HT-29 (cell line): ENCODE measurements around the gene RNF13. TPM values are rescaled to one million over a fixed set of nuclear protein-coding genes. Genes with fewer than 3 reads are reported as not detected.
"Not testable (repeated sequence)": the region's sequence is repeated elsewhere in the genome, so short reads cannot be mapped to it uniquely, and the experiment has no call there.

Experiments
- DNase-seq: peaks from one replicate; pipeline ENCODE4 v3.0.0-alpha.2; 2015; ENCODE audit warnings: low spot score
- total RNA-seq: library from RNA; depleted of rRNA; stranded (reverse); fragments of >200 nt; shearing (Covaris generic); gene quantifications from 2 replicates; pipeline ENCODE4 v1.2.3, GENCODE V29; 2014

RNF13 gene
- total RNA-seq, 1 experiment from 2014 or later: 23.6 TPM

DNA sequence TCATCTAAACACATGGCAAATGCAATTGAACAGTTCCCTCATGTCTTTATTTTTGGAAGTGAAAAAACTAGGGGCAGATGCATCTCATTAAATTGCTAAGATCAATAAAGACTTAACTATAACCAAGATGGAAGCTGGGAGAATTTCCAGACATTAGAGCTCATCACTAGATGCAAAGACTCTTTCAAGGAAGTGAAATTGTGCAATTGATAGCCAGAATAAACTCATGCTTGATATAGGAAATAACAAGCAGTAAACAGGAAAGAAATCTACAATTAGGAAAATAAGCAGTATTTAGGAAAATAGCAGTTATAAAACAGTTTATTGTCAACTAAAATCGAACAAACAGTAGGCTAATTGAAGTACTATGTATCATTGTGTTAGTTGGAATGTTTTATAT is 11.8 kb upstream of the RNF13 start:
- no peak for DNase-seq

GRCh38 chr3:149801639-149802038 is 11.4 kb upstream of the RNF13 start:
- DNase-seq: no peak

GRCh38 chr3:149806171-149806778 is 6.7 kb upstream of the RNF13 start:
- DNase-seq: no peak

DNA sequence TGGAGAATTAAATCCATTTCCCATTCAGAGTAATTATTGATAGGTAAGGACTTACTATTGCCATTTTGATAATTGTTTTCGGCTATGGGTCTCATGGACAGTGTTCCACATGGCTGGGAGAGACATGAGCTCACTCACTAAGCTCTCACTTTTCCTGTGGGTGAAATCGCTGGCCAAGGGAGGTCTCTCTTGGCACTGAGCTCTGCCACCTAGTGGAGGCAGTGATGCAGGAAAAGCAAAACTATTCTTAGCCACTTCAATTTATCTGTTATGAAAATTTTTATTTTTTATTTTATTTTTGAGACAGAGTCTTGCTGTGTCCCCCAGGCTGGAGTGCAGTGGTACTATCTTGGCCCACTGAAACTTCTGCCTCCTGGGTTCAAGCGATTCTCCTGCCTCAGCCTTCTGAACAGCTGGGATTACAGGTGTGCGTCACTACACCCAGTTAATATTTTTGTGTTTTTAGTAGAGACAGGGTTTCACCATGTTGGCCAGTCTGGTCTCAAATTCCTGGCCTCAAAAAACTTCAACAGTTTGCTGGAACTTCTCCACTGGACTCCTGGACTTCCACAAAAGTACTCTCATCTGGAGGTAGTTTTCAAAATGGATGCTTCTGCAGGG is 4.7 kb upstream of the RNF13 start:
- peak; percentile 90 for DNase-seq

- DNase-seq: no peak
These were observed 3.3 kb upstream of the RNF13 start for GRCh38 chr3:149809699-149810098.

- DNase-seq: no peak
These were observed 2.2 kb upstream of the RNF13 start for GRCh38 chr3:149810846-149811245.

- DNase-seq: no peak
These were observed 830 bp upstream of the RNF13 start for GRCh38 chr3:149812165-149812605.

DNA sequence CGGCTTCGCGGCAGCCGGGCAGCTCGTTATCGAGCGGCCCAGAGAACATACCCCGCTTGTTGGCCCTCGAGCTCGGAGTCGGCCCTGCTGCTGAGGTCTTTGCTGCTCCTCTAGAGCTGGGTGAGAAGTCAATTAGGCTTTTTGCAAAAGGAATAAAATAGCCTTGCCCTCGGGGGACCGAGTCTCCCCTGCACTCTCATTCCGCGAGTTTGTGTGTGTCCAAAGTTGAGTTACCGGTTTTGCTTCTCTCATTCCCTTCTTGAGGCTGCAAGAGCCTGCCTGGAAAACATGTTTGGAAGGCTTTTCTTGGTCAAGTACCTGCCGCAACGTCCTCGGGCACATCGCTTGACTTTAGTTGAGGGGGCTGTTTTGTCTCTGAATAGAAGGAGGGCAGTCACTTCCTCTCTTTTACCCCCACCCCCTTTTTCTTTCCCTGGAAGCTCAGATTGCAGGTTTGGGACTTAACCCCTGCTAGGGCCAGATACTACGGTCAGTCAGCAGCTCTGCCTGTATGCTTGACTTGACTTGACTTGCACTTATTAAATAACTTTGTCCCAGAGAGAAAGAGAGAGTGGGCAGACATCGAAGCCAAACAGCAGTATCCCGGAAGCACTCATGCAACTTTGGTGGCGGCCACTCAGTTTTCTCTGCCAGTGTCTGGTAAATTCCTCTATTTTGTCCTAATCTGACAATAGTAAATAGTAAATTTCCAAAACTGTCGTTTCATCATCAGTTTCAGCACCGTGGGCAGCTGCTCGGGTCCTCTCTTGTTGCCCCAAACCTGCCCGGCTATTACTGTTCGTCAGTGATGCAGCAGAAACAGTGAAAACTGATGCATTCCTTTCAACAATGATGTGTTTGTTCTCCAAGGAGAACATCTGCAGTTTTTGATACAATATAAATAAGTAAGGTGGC is 609 bp downstream of the RNF13 start:
- peak; percentile 74 for DNase-seq

- DNase-seq: no peak
These were observed 2.3 kb downstream of the RNF13 start for GRCh38 chr3:149815321-149815720.

- DNase-seq: no peak
These were observed 2.7 kb downstream of the RNF13 start for GRCh38 chr3:149815728-149816127.

DNA sequence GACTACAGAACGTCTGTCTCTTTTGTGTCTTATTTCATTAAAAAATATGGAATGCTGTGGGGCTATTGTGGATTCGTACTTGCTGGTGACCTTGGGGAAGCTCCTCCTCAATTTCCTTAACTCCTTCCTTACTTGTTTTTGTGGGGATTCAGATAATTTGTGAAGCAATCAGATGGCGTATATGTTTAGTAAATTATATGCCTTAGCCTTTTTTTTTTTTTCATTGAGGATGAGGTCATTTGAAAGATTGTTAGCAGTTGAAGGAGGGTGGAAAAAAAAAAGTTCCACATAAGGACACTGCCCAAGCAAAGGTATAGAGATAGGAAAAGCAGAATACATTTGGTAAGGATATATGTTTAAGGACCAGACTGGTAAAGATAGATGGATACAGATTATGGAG is 3.3 kb downstream of the RNF13 start:
- DNase-seq: no peak

GRCh38 chr3:149816986-149817385 is 4.0 kb downstream of the RNF13 start:
- DNase-seq: no peak

DNA sequence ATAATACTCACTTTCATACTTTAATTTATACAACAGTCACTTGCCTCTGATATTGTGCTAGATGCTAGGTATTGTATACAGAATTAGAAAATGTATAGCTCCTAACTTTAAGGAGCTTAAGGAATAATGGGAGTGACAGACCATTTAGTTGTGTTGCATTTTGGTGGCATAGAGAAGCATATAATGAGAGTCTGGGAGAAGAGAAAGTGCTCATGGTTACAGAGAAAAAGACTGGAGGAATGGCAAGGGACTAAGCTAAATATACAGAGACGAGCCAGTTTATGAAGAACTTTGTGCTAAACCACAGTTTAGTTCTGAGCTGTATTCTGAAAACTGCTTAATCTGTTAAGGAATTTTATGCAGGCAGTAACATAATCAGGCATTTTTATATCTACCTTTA is 6.4 kb downstream of the RNF13 start:
- no peak for DNase-seq

DNA sequence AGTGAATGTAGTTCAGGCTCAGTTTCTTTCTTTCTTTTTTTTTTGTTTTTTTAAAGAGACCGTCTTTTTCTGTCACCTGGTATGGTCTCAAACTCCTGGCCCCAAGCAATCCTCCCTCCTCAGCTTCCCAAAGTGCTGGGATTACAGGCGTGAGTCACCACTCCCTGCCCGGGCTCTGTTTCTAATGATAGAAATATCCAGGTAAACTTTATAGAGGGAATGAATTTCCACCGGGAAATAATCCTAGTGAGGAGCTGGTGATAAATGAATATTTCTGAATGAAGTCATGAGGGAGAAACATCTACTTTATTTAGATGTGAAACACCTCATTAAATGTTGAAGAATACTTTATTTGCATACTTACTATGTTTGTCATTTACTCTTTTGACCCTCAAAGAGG is 7.2 kb downstream of the RNF13 start:
- no peak for DNase-seq

- DNase-seq: no peak
These were observed 13.6 kb downstream of the RNF13 start for GRCh38 chr3:149826636-149827035.

DNA sequence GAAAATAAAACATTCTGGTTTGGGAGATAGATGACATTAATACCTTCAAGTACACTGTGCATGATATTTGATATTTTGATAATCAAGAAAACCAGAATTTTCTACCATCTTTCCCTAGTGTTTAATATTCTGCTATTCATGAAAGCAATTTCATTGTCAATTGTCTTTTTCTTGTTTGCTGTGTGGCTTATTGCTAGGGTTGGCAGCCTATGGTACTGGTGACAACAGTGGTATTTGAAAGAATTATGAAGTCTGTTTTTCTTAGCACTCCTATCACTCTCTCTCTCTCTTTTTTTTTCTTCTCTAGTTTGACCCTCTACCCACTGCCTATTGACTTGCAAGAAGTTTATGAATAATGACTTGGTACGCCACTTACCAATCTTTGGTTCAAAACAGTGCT is 15.4 kb downstream of the RNF13 start:
- no peak for DNase-seq

GRCh38 chr3:149829631-149830030 is 16.6 kb downstream of the RNF13 start:
- not testable (repeated sequence) for DNase-seq

DNA sequence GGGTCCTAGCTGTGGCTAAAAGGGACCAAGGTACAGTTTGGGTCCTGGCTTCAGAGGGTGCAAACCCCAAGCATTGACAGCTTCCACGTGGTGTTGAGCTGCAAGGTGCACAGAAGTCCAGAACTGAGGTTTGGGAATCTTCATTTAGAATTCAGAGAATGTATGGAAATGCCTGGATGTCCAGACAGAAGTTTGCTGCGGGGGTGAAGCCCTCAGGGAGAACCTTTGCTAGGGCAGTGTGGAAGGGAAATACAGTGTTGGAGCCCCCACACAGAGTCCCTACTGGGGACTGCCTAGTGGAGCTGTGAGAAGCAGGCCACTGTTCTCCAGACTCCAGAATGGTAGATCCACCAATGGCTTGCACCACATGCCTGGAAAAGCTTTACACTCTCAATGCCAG is 17.9 kb downstream of the RNF13 start:
- no peak for DNase-seq

DNA sequence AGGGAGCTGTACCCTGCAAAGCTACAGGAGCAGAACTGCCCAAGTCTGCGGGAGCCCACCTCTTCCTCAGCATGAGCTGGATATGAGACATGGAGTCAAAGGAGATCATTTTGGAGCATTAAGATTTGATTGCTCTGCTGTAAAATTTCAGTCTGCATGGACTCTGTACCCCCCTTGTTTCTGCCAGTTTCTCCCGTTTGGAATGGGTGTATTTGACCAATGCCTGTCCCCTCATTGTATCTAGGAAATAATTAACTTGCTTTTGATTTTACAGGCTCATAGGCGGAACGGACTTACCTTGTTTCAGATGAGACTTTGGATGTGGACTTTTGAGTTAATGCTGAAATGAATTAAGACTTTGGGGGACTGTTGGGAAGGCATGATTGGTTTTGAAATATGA is 18.3 kb downstream of the RNF13 start:
- DNase-seq: no peak

DNA sequence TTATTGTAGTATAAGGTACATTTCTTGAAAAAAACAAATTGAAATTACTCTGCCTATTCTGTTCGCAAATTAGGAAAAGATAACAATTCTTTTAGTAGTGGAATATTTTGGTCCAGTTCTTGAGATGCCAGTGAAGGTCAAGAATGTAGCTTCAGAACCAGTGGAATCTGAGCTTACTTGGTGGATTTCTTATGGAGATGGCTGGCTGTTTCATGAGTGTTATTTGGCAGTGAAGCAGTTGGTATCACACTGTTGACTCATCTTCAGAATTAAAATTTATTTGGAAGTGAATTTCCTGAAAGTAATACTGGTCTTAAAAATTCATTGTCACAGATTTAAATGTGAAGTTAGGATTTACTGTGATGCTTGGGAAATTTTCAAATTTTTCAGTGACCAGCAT is 19.1 kb downstream of the RNF13 start:
- no peak for DNase-seq

GRCh38 chr3:149833241-149833640 is 20.2 kb downstream of the RNF13 start:
- DNase-seq: no peak

GRCh38 chr3:149838491-149838890 is 25.5 kb downstream of the RNF13 start:
- not testable (repeated sequence) for DNase-seq

GRCh38 chr3:149839469-149839868 is 26.5 kb downstream of the RNF13 start:
- DNase-seq: not testable (repeated sequence)
